ENCODE results near the gene RAET1G. TPM values are rescaled to one million over a fixed set of nuclear protein-coding genes. Genes with fewer than 3 reads are reported as not detected.
A peak's percentile ranks its signal among the peaks of the same experiment; 100 is the strongest.
"Not testable (repeated sequence)": the region's sequence is repeated elsewhere in the genome, so short reads cannot be mapped to it uniquely, and the experiment has no call there.

RAET1G gene
- total RNA-seq, 1 donor from 2014 or later, result 1.2 TPM

GRCh38 chr6:149938571-149939355 lies 15.8 kb upstream of the RAET1G start:
- no peaks in the 10 kb centered on the region for H3K36me3 ChIP-seq
- no peaks in the 10 kb centered on the region for H3K9me3 ChIP-seq
- ATAC-seq, result no peak
- H3K27me3 ChIP-seq, result peaks cover 82% of the 10 kb centered on the region
- peak overlapping the region; percentile 53 for H3K4me3 ChIP-seq
- H3K4me1 ChIP-seq, result peaks cover 23% of the 10 kb centered on the region
- TF ChIP-seq, protein P1, sequence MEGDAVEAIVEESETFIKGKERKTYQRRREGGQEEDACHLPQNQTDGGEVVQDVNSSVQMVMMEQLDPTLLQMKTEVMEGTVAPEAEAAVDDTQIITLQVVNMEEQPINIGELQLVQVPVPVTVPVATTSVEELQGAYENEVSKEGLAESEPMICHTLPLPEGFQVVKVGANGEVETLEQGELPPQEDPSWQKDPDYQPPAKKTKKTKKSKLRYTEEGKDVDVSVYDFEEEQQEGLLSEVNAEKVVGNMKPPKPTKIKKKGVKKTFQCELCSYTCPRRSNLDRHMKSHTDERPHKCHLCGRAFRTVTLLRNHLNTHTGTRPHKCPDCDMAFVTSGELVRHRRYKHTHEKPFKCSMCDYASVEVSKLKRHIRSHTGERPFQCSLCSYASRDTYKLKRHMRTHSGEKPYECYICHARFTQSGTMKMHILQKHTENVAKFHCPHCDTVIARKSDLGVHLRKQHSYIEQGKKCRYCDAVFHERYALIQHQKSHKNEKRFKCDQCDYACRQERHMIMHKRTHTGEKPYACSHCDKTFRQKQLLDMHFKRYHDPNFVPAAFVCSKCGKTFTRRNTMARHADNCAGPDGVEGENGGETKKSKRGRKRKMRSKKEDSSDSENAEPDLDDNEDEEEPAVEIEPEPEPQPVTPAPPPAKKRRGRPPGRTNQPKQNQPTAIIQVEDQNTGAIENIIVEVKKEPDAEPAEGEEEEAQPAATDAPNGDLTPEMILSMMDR (IDR thresholded peaks at IDR 0.05), result no peak
- H3K27ac ChIP-seq, result no peak overlapping the region
- intact Hi-C loops (cut with DNase I), result loop anchor here (5.0 kb wide), 1 partner anchor 79 kb away; no protein-coding TSS in a partner anchor
- DNase-seq, result no peak

GRCh38 chr6:149938013-149938570 lies 15.2 kb upstream of the RAET1G start:
- not testable (repeated sequence) for H3K9me3 ChIP-seq, H3K27ac ChIP-seq, DNase-seq, H3K36me3 ChIP-seq
- ATAC-seq, result peak; percentile 53
- TF ChIP-seq, protein P1 (IDR thresholded peaks at IDR 0.05), result peak; percentile 9
- Histone ChIP-seq H3K4me1 (peaks cover 23% of the 10 kb centered on the region), H3K4me3 (peak overlapping the region; percentile 53), H3K27me3 (peaks cover 88% of the 10 kb centered on the region)
- intact Hi-C loops (cut with DNase I), result loop anchor here (5.0 kb wide), 1 partner anchor 79 kb away; no protein-coding TSS in a partner anchor

GRCh38 chr6:149936743-149937142 lies 13.8 kb upstream of the RAET1G start:
- intact Hi-C loops (cut with DNase I), result loop anchor here (5.0 kb wide), 1 partner anchor 81 kb away; no protein-coding TSS in a partner anchor
- H3K4me1 ChIP-seq, result peaks cover 18% of the 10 kb centered on the region
- TF ChIP-seq, protein P1 (IDR thresholded peaks at IDR 0.05), result no peak
- DNase-seq, result no peak
- H3K36me3 ChIP-seq, result no peaks in the 10 kb centered on the region
- H3K27me3 ChIP-seq, result peaks cover 94% of the 10 kb centered on the region
- H3K4me3 ChIP-seq, result no peak overlapping the region
- ATAC-seq, result no peak
- H3K27ac ChIP-seq, result no peak overlapping the region
- H3K9me3 ChIP-seq, result no peaks in the 10 kb centered on the region

DNA sequence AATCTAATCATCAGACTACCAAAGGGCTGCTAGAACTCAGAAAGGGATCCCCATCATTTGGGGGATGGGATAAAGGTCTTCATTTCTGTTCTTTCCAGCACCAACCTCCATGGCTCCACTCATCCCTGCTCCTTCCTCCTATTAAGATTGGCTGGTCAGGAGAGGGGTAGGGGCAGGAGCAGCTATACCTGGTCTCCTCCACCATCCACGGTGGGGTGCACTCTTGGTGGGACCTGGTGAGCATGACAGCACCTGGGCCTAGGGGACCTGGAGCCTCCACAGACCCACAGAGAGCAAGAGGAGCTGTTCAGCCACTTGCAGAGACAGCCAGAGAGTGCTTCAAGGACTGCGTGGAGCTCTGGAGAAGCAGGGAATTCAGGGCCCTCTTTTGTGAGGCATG lies 12.7 kb upstream of the RAET1G start:
- intact Hi-C loops (cut with DNase I), result loop anchor here (5.0 kb wide), 1 partner anchor 82 kb away; no protein-coding TSS in a partner anchor
- DNase-seq (no peak), ATAC-seq (no peak)
- Histone ChIP-seq H3K4me3 (no peak overlapping the region), H3K4me1 (peaks cover 12% of the 10 kb centered on the region), H3K27me3 (peaks cover 96% of the 10 kb centered on the region), H3K27ac (no peak overlapping the region), H3K9me3 (no peaks in the 10 kb centered on the region), H3K36me3 (no peaks in the 10 kb centered on the region)
- TF ChIP-seq, protein P1 (IDR thresholded peaks at IDR 0.05), result no peak

DNA sequence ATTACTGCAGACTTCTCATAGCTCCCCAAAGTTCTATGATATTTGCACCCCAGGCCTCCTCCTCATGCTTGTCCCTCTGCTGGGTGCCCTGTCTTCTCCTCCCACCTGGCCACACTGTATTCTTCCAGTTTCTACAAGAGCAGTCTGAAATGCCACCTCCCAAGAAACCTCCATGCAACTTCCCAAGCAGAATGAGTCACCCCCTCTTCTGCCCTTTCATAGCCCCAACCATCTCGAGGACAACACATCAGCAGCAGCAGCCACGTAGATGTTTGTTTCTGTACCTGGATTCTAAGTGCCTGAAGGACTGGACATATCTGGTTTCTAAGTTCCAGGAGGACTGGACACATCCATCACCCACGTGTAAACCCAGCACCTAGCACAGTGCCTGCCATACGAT lies 12.3 kb upstream of the RAET1G start:
- no peaks in the 10 kb centered on the region for H3K9me3 ChIP-seq
- intact Hi-C loops (cut with DNase I), result loop anchor here (5.0 kb wide), 1 partner anchor 82 kb away; no protein-coding TSS in a partner anchor
- H3K27me3 ChIP-seq, result peaks cover 96% of the 10 kb centered on the region
- no peak for ATAC-seq
- H3K4me1 ChIP-seq, result peaks cover 12% of the 10 kb centered on the region
- TF ChIP-seq, protein P1 (IDR thresholded peaks at IDR 0.05), result no peak
- no peak overlapping the region for H3K4me3 ChIP-seq
- DNase-seq, result no peak
- H3K36me3 ChIP-seq, result no peaks in the 10 kb centered on the region
- no peak overlapping the region for H3K27ac ChIP-seq
